CD4-positive, alpha-beta memory T cell (primary cell): ENCODE measurements around the gene UCHL3. TPM values are rescaled to one million over a fixed set of nuclear protein-coding genes. Genes with fewer than 3 reads are reported as not detected.

Experiments used
- CTCF ChIA-PET: fragments of 350-600 bp; sonication (Branson Sonifier 250); formaldehyde crosslinking; loops from one replicate; lab custom pipeline; 2021; ENCODE audit warnings: inconsistent platforms; ENCODE audit not compliant: partially characterized antibody; lab: Charles Lee
- POLR2A ChIA-PET: fragments of 350-600 bp; sonication (Branson Sonifier 250); formaldehyde crosslinking; loops from one replicate; lab custom pipeline; 2021; ENCODE audit not compliant: partially characterized antibody; lab: Charles Lee
- DNase-seq, 5 donors: peaks; one replicate each; pipeline versions ENCODE4 v3.0.0 to v3.0.0-alpha.2; 2020 to 2022; ENCODE audit warnings: mixed read lengths in 1 of 5
- H3K27ac ChIP-seq: one replicate; pipeline ENCODE4 v1.7.0; 2013; ENCODE audit warnings: low read depth, low read length
- H3K27me3 ChIP-seq: 2 replicates; pipeline ENCODE4 v1.7.0; 2013; ENCODE audit warnings: mild to moderate bottlenecking, low read length, moderate library complexity; ENCODE audit not compliant: insufficient read depth
- H3K36me3 ChIP-seq: 2 replicates; pipeline ENCODE4 v1.7.0; 2013; ENCODE audit warnings: mild to moderate bottlenecking, low read length, moderate library complexity; ENCODE audit not compliant: insufficient read depth
- H3K4me1 ChIP-seq: 2 replicates; pipeline ENCODE4 v1.7.0; 2013; ENCODE audit warnings: mild to moderate bottlenecking, low read length, moderate library complexity; ENCODE audit not compliant: insufficient read depth
- H3K4me3 ChIP-seq, 2 donors: one replicate each; pipeline ENCODE4 v1.7.0; 2013; ENCODE audit warnings: low read length in 2 of 2, mild to moderate bottlenecking in 1 of 2
- H3K9me3 ChIP-seq, 2 donors: one replicate each; pipeline ENCODE4 v1.7.0; 2013; ENCODE audit warnings: low read length in 2 of 2, control low read depth in 1 of 2; ENCODE audit not compliant: control insufficient read depth in 1 of 2
- H3K27ac Mint-ChIP-seq, 7 donors: one replicate each; pipeline ENCODE4 v1.8.0; 2020 to 2021; ENCODE audit warnings: mixed read lengths in 7 of 7, mild to moderate bottlenecking in 6 of 7, inconsistent platforms in 3 of 7, moderate library complexity in 3 of 7
- H3K27me3 Mint-ChIP-seq, 2 donors: one replicate each; pipeline ENCODE4 v1.8.0; 2020 to 2021; ENCODE audit warnings: mixed read lengths in 2 of 2
- H3K36me3 Mint-ChIP-seq, 2 donors: one replicate each; pipeline ENCODE4 v1.8.0; 2020 to 2021; ENCODE audit warnings: mixed read lengths in 2 of 2, inconsistent platforms in 1 of 2, mild to moderate bottlenecking in 1 of 2
- H3K4me1 Mint-ChIP-seq, 4 donors: one replicate each; pipeline ENCODE4 v1.8.0; 2020 to 2021; ENCODE audit warnings: mixed read lengths in 4 of 4, mild to moderate bottlenecking in 1 of 4
- H3K4me3 Mint-ChIP-seq, 8 donors: one replicate each; pipeline ENCODE4 v1.8.0; 2020 to 2021; ENCODE audit warnings: mixed read lengths in 8 of 8, mild to moderate bottlenecking in 7 of 8, moderate library complexity in 6 of 8, inconsistent platforms in 3 of 8
- H3K9me3 Mint-ChIP-seq, 8 donors: one replicate each; pipeline ENCODE4 v1.8.0; 2020 to 2021; ENCODE audit warnings: mixed read lengths in 8 of 8, mild to moderate bottlenecking in 5 of 8, inconsistent platforms in 3 of 8, moderate library complexity in 1 of 8
- intact Hi-C: fragments of 100-400 bp; cut with micrococcal nuclease; formaldehyde crosslinking; loops from one replicate; pipeline ENCODE4 v1.15.1; 2023
- polyA plus RNA-seq, 2 donors: library from polyadenylated mRNA; unstranded; fragments of 300-500 nt; fragmentation: Illumina TruSeq; gene quantifications; one replicate each; pipeline ENCODE4 v1.2.3, GENCODE V29; 2021
- total RNA-seq, 2 experiments: library from RNA; stranded (reverse); gene quantifications; one replicate each; pipeline ENCODE4 v1.2.3, GENCODE V29; 2021

Gene UCHL3
- total and polyA plus RNA-seq, 4 experiments from 2014 or later, result 17.5 to 87.4 (median 33.7) TPM

- Histone ChIP-seq H3K4me1 (no peaks in the 10 kb centered on the region), H3K4me3 (no peak overlapping the region), H3K27me3 (no peaks in the 10 kb centered on the region), H3K36me3 (peaks cover 16% of the 10 kb centered on the region), H3K9me3 (no peaks in the 10 kb centered on the region), H3K27ac (no peak overlapping the region)
- Mint-ChIP-seq H3K27me3 (no peaks in the 10 kb centered on the region), H3K4me3 (no peak overlapping the region), H3K4me1 (peaks cover 0 to 5% (median 4%) of the 10 kb centered on the region in 4 donors), H3K27ac (no peak overlapping the region), H3K9me3 (peaks cover 0 to 2% (median 0%) of the 10 kb centered on the region in 8 donors), H3K36me3 (peaks cover 66 to 68% of the 10 kb centered on the region in 2 donors)
- POLR2A ChIA-PET, result no interaction called here
- CTCF ChIA-PET, result no interaction called here
- intact Hi-C loops, result no loop called here
- DNase-seq, result no peak
Measured at GRCh38 chr13:75569576-75569975, 20.0 kb downstream of the UCHL3 start.

GRCh38 chr13:75579529-75579928, 29.9 kb downstream of the UCHL3 start:
- H3K36me3 ChIP-seq, result no peaks in the 10 kb centered on the region
- ChIA-PET POLR2A (no interaction called here), CTCF (no interaction called here)
- no peak overlapping the region for H3K4me3 Mint-ChIP-seq
- H3K27ac ChIP-seq, result no peak overlapping the region
- H3K27me3 Mint-ChIP-seq, result no peaks in the 10 kb centered on the region
- H3K9me3 Mint-ChIP-seq, result peaks cover 0 to 9% (median 3%) of the 10 kb centered on the region in 8 donors
- no peaks in the 10 kb centered on the region for H3K4me1 ChIP-seq
- peaks cover 0 to 3% of the 10 kb centered on the region in 2 donors for H3K9me3 ChIP-seq
- intact Hi-C loops, result no loop called here
- DNase-seq, result no peak
- peak overlapping the region in 1 of 7 donors; percentile 57 for H3K27ac Mint-ChIP-seq
- peaks cover 1 to 6% (median 4%) of the 10 kb centered on the region in 4 donors for H3K4me1 Mint-ChIP-seq
- H3K27me3 ChIP-seq, result no peaks in the 10 kb centered on the region
- H3K4me3 ChIP-seq, result no peak overlapping the region
- H3K36me3 Mint-ChIP-seq, result peaks cover 49 to 52% of the 10 kb centered on the region in 2 donors

DNA sequence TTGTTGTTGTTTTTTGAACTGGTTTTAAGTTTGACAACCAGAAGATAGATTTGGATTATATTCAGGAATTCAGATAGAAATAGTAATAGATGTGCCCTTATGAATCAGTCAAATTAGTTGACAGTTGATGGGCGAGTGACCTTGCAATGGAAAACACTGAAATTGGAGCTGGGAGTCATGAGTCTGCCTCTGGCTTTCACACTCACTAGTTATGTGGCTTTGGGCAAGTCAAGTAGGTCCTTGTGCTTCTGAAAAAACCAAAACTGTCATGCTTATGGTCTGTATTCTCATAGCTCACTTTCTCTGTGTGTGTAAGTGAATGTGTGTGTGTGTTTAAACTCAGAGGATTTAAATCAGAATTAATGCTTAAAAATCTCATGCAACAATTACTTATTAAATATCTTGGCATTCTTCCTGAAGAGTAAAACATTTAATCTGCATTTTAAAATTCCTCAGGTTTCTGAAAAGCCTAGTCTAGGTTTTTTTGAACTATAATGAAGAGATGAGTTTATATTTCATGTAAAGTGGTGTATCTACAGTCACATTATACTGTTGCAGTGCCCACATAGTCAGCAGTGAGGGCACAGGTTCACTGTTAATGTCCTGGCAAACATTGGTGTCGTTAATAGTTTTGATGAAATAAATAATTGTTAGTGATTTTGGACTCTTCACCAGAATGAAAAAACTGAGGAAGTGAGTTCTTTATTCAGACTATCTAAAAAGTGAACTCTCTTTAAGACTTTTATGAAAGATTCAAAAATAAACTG, 32.5 kb downstream of the UCHL3 start:
- POLR2A ChIA-PET, result no interaction called here
- H3K4me1 ChIP-seq, result no peaks in the 10 kb centered on the region
- peaks cover 0 to 16% (median 5%) of the 10 kb centered on the region in 8 donors for H3K9me3 Mint-ChIP-seq
- H3K9me3 ChIP-seq, result peaks cover 0 to 5% of the 10 kb centered on the region in 2 donors
- DNase-seq, result no peak
- intact Hi-C loops, result no loop called here
- CTCF ChIA-PET, result no interaction called here
- no peak overlapping the region for H3K27ac ChIP-seq
- H3K4me3 Mint-ChIP-seq, result no peak overlapping the region
- H3K27ac Mint-ChIP-seq, result no peak overlapping the region
- H3K27me3 ChIP-seq, result no peaks in the 10 kb centered on the region
- no peaks in the 10 kb centered on the region for H3K27me3 Mint-ChIP-seq
- H3K4me1 Mint-ChIP-seq, result peaks cover 4 to 9% (median 6%) of the 10 kb centered on the region in 4 donors
- H3K36me3 Mint-ChIP-seq, result peaks cover 44 to 59% of the 10 kb centered on the region in 2 donors
- H3K36me3 ChIP-seq, result no peaks in the 10 kb centered on the region
- H3K4me3 ChIP-seq, result no peak overlapping the region

DNA sequence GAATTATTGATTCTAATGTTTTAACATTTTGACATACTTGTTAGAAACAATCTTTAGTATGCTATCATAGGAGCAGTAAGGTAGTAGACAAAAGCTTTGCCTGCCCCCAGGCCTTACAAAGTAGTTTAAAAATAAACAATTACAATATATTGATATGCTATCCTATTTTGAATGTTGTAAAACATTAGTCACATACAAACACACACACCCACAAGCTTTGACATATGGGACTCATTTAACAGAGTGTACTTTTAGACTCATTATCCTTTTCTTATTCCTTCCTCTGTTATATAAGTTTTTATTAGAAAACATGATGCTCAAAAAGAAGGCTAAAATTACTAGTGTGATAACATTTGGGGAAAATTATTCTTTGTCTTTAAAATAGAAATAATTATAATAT, 33.5 kb downstream of the UCHL3 start:
- H3K4me1 ChIP-seq, result no peaks in the 10 kb centered on the region
- intact Hi-C loops, result no loop called here
- no peak overlapping the region for H3K27ac ChIP-seq
- no peak for DNase-seq
- no peak overlapping the region for H3K27ac Mint-ChIP-seq
- ChIA-PET CTCF (no interaction called here), POLR2A (no interaction called here)
- peaks cover 0 to 16% (median 5%) of the 10 kb centered on the region in 8 donors for H3K9me3 Mint-ChIP-seq
- H3K36me3 ChIP-seq, result no peaks in the 10 kb centered on the region
- peaks cover 0 to 5% of the 10 kb centered on the region in 2 donors for H3K9me3 ChIP-seq
- H3K4me3 ChIP-seq, result no peak overlapping the region
- no peaks in the 10 kb centered on the region for H3K27me3 Mint-ChIP-seq
- peaks cover 0 to 6% (median 2%) of the 10 kb centered on the region in 4 donors for H3K4me1 Mint-ChIP-seq
- H3K36me3 Mint-ChIP-seq, result peaks cover 45 to 59% of the 10 kb centered on the region in 2 donors
- no peak overlapping the region for H3K4me3 Mint-ChIP-seq
- H3K27me3 ChIP-seq, result no peaks in the 10 kb centered on the region

- Mint-ChIP-seq H3K4me3 (no peak overlapping the region), H3K27me3 (no peaks in the 10 kb centered on the region), H3K9me3 (peaks cover 2 to 16% (median 5%) of the 10 kb centered on the region in 8 donors), H3K27ac (no peak overlapping the region), H3K36me3 (peaks cover 60% of the 10 kb centered on the region in 2 donors), H3K4me1 (peaks cover 0 to 5% (median 1%) of the 10 kb centered on the region in 4 donors)
- DNase-seq, result no peak
- intact Hi-C loops, result no loop called here
- Histone ChIP-seq H3K4me1 (no peaks in the 10 kb centered on the region), H3K4me3 (no peak overlapping the region), H3K27ac (no peak overlapping the region), H3K36me3 (no peaks in the 10 kb centered on the region), H3K27me3 (no peaks in the 10 kb centered on the region), H3K9me3 (peaks cover 0 to 5% of the 10 kb centered on the region in 2 donors)
- ChIA-PET CTCF (interaction anchor here (1.4 kb wide), 1 partner anchor 9 kb away, joined by 3 read pairs; no protein-coding TSS in a partner anchor), POLR2A (no interaction called here)
Measured at GRCh38 chr13:75585153-75585552, 35.6 kb downstream of the UCHL3 start.

DNA sequence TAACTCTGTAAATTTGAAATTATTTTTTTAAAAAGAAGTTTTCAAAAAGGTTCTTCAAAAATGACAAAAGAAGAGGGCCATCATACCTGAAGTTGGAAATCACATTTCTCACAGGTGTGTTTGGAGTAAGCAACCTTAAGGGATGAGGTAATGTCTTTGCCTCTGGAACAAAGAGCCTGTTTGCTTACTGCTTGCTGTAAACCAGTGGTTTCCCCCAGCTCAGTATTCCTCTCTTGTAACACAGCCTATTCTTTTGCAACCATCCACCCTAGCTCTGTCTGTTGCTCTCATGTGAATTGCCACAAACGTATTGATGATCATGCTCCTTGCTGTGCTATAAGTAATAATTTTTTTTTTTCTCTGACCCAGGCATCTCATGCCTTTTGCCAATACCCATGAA, 38.1 kb downstream of the UCHL3 start:
- Histone ChIP-seq H3K9me3 (peaks cover 0 to 5% of the 10 kb centered on the region in 2 donors), H3K4me1 (no peaks in the 10 kb centered on the region), H3K36me3 (no peaks in the 10 kb centered on the region), H3K27me3 (no peaks in the 10 kb centered on the region), H3K27ac (no peak overlapping the region), H3K4me3 (no peak overlapping the region)
- ChIA-PET POLR2A (no interaction called here), CTCF (no interaction called here)
- H3K4me3 Mint-ChIP-seq, result no peak overlapping the region
- H3K27ac Mint-ChIP-seq, result no peak overlapping the region
- peaks cover 2 to 16% (median 5%) of the 10 kb centered on the region in 8 donors for H3K9me3 Mint-ChIP-seq
- intact Hi-C loops, result no loop called here
- peaks cover 0 to 7% (median 2%) of the 10 kb centered on the region in 4 donors for H3K4me1 Mint-ChIP-seq
- no peak for DNase-seq
- H3K36me3 Mint-ChIP-seq, result peaks cover 52 to 64% of the 10 kb centered on the region in 2 donors
- H3K27me3 Mint-ChIP-seq, result no peaks in the 10 kb centered on the region

DNA sequence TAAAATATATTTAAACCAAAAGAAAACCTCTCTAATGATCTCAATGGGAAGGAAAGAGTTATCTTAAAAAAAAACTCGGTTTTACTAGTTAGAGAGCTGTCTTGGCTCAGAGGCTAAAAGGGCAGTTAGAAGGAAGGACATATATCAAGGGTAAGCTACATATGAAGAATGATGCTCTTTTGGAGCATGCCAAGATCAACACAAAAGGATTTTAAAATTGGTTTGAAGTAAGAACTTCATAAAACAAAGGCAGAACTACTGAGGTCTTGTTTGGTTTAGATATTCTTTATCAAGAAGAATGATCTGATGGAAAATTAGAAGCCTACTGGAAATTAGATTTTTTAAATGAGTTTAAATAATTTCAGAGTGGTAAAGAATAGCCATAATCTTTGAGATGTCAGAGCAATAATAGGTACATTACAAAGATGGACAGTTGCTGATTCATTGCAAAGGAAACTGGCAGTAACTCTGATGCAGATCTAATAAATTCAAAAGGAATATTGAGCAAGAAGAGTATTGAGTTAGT, 47.1 kb downstream of the UCHL3 start:
- intact Hi-C loops, result no loop called here
- Mint-ChIP-seq H3K36me3 (peaks cover 37 to 48% of the 10 kb centered on the region in 2 donors), H3K27ac (no peak overlapping the region), H3K4me3 (no peak overlapping the region), H3K4me1 (peaks cover 0 to 1% (median 0%) of the 10 kb centered on the region in 4 donors), H3K9me3 (no peaks in the 10 kb centered on the region), H3K27me3 (no peaks in the 10 kb centered on the region)
- ChIA-PET CTCF (no interaction called here), POLR2A (no interaction called here)
- H3K27ac ChIP-seq, result no peak overlapping the region
- no peak for DNase-seq
- H3K4me3 ChIP-seq, result no peak overlapping the region
- H3K9me3 ChIP-seq, result no peaks in the 10 kb centered on the region
- H3K4me1 ChIP-seq, result no peaks in the 10 kb centered on the region
- no peaks in the 10 kb centered on the region for H3K27me3 ChIP-seq
- H3K36me3 ChIP-seq, result no peaks in the 10 kb centered on the region
